Stimulated activated CD4-positive, alpha-beta T cell treated with anti-CD3 and anti-CD28 coated beads, Interleukin-12 subunit alpha, Interleukin-12 subunit beta, amount 100 ng/mL, for 24 hours (primary cell): ENCODE data around the gene SBDS.

Experiments
- DNase-seq, 2 experiments: peaks; one replicate each; pipeline ENCODE4 v3.0.0-alpha.2; 2020; ENCODE audit warnings: low read depth in 2 of 2

SBDS gene

GRCh38 chr7:66946545-66946944 is 48.8 kb downstream of the SBDS start:
- no peak for DNase-seq

GRCh38 chr7:66939325-66939724 is 56.1 kb downstream of the SBDS start:
- DNase-seq = no peak

GRCh38 chr7:66937940-66938339 is 57.4 kb downstream of the SBDS start:
- DNase-seq = no peak
